T-cell (primary cell): Measurements from ENCODE around the gene SUN5. TPM values are rescaled to one million over a fixed set of nuclear protein-coding genes. Genes with fewer than 3 reads are reported as not detected.
A peak's percentile ranks its signal among the peaks of the same experiment; 100 is the strongest.
"Not testable (repeated sequence)": the region's sequence is repeated elsewhere in the genome, so short reads cannot be mapped to it uniquely, and the experiment has no call there.

Experiments used
- ATAC-seq, 4 experiments: fragments of 200-7000 bp in 3 of 4; fragments of 150-1000 bp in 1 of 4; cut with Tn5 transposase; replicated peaks in 1 of 4; 1 replicate in 3 of 4; 2 replicates in 1 of 4; pipeline ENCODE4 v1.10.0; 2021; ENCODE audit warnings: moderate library complexity in 3 of 4, mild to moderate bottlenecking in 2 of 4, moderate number of reproducible peaks in 1 of 4
- CTCF ChIA-PET, 2 donors: fragments of 300-600 bp; sonication (Branson Sonifier 250); formaldehyde crosslinking; loops; one replicate each; lab custom pipeline; 2022; ENCODE audit warnings: antibody characterized with exemption in 2 of 2; lab: Charles Lee
- POLR2A ChIA-PET, 2 donors: fragments of 300-600 bp; sonication (Branson Sonifier 250); formaldehyde crosslinking; loops; one replicate each; lab custom pipeline; 2022; ENCODE audit warnings: antibody characterized with exemption in 2 of 2; lab: Charles Lee
- DNase-seq, 35 experiments: peaks; one replicate each; pipeline versions ENCODE4 v3.0.0 to v3.0.0-alpha.2; 2013 to 2023
- H3K27ac ChIP-seq: one replicate; pipeline ENCODE4 v1.5.1; 2013; ENCODE audit warnings: low read length
- H3K27me3 ChIP-seq, 2 experiments: replicated peaks in 1 of 2; 1 replicate in 1 of 2; 2 replicates in 1 of 2; pipeline versions ENCODE4 v1.6.1 to v1.7.0; 2013; ENCODE audit warnings: low read length in 1 of 2, mixed read lengths in 1 of 2; ENCODE audit not compliant: control insufficient read depth in 2 of 2, insufficient read depth in 2 of 2; ENCODE audit errors: extremely low read depth in 1 of 2
- H3K36me3 ChIP-seq, 2 donors: 1 replicate in 1 of 2; 2 replicates in 1 of 2; pipeline versions ENCODE4 v1.6.1 to v1.7.0; 2013; ENCODE audit warnings: low read length in 1 of 2; ENCODE audit not compliant: control insufficient read depth in 2 of 2, insufficient read depth in 1 of 2; ENCODE audit errors: extremely low read depth in 1 of 2
- H3K4me1 ChIP-seq, 2 experiments: 1 replicate in 1 of 2; 2 replicates in 1 of 2; pipeline versions ENCODE4 v1.6.1 to v1.7.0; 2013; ENCODE audit warnings: low read length in 2 of 2, mixed read lengths in 1 of 2; ENCODE audit not compliant: insufficient read depth in 2 of 2, control insufficient read depth in 1 of 2; ENCODE audit errors: extremely low read depth in 1 of 2
- H3K4me3 ChIP-seq, 2 donors: 1 replicate in 1 of 2; 2 replicates in 1 of 2; pipeline versions ENCODE4 v1.5.1 to v1.7.0; 2013; ENCODE audit warnings: mild to moderate bottlenecking in 2 of 2, low read length in 1 of 2, moderate library complexity in 1 of 2; ENCODE audit not compliant: control insufficient read depth in 1 of 2; ENCODE audit errors: extremely low read depth in 1 of 2
- H3K9me3 ChIP-seq: 2 replicates; pipeline ENCODE4 v1.7.0; 2013
- H3K27ac Mint-ChIP-seq, 2 donors: one replicate each; pipeline ENCODE4 v1.8.0; 2020 to 2021; ENCODE audit warnings: mild to moderate bottlenecking in 2 of 2, mixed read lengths in 2 of 2
- H3K27me3 Mint-ChIP-seq, 2 donors: one replicate each; pipeline ENCODE4 v1.8.0; 2021 to 2022; ENCODE audit warnings: mixed read lengths in 2 of 2
- H3K36me3 Mint-ChIP-seq: one replicate; pipeline ENCODE4 v1.8.0; 2021; ENCODE audit warnings: mixed read lengths
- H3K4me1 Mint-ChIP-seq, 3 donors: one replicate each; pipeline ENCODE4 v1.8.0; 2020 to 2022; ENCODE audit warnings: mixed read lengths in 3 of 3, mild to moderate bottlenecking in 1 of 3
- H3K4me3 Mint-ChIP-seq, 3 donors: one replicate each; pipeline ENCODE4 v1.8.0; 2020 to 2022; ENCODE audit warnings: mild to moderate bottlenecking in 3 of 3, mixed read lengths in 3 of 3, moderate library complexity in 3 of 3
- H3K9me3 Mint-ChIP-seq, 3 donors: one replicate each; pipeline ENCODE4 v1.8.0; 2020 to 2022; ENCODE audit warnings: mixed read lengths in 3 of 3
- WGBS: methylation state at CpG from one replicate; pipeline ENCODE4 v1.1.5; 2013; ENCODE audit warnings: missing lambda C conversion rate; ENCODE audit not compliant: insufficient coverage; 5-methylcytosine and 5-hydroxymethylcytosine counted together
- total RNA-seq, 35 experiments: library from RNA in 6 of 35; stranded (reverse) in 6 of 35; fragments of 120-200 nt in 1 of 35; gene quantifications; one replicate each; pipeline versions ENCODE4 v1.2.1 to v1.2.4 and lab custom pipeline; 2013 to 2026

The SUN5 gene
- total RNA-seq, 5 donors from 2014 or later (not counting 1 experiment from before 2014, with no cell fraction given): not detected

GRCh38 chr20:32963176-32963575 is 41.1 kb downstream of the SUN5 start:
- H3K9me3 ChIP-seq: no peaks in the 10 kb centered on the region
- Mint-ChIP-seq H3K4me3 (peak overlapping the region in 1 of 3 donors; percentile 43), H3K27ac (peak overlapping the region in 1 of 2 donors; percentile 55), H3K4me1 (peaks cover 35 to 76% (median 72%) of the 10 kb centered on the region in 3 donors), H3K27me3 (no peaks in the 10 kb centered on the region), H3K36me3 (no peaks in the 10 kb centered on the region), H3K9me3 (peaks cover 0 to 2% (median 0%) of the 10 kb centered on the region in 3 donors)
- POLR2A ChIA-PET: interaction anchor here in 1 of 2 donors (0.8 kb wide), 1 partner anchor 11 kb away, joined by 4 read pairs; no protein-coding TSS in a partner anchor
- WGBS: 67% methylated on average over 2 of the region's 5 CpGs
- ATAC-seq: no peak
- no peaks in the 10 kb centered on the region for H3K36me3 ChIP-seq
- H3K27ac ChIP-seq: no peak overlapping the region
- H3K4me3 ChIP-seq: no peak overlapping the region
- H3K27me3 ChIP-seq: no peaks in the 10 kb centered on the region
- CTCF ChIA-PET: no interaction called here
- peaks cover 45 to 61% of the 10 kb centered on the region in 2 experiments for H3K4me1 ChIP-seq
- peak in 2 of 35 experiments; percentile 3 to 9 for DNase-seq

- H3K27me3 Mint-ChIP-seq, H3K9me3 ChIP-seq, H3K4me3 Mint-ChIP-seq, CTCF ChIA-PET, H3K9me3 Mint-ChIP-seq, DNase-seq, H3K36me3 Mint-ChIP-seq, H3K36me3 ChIP-seq, H3K4me3 ChIP-seq, H3K27me3 ChIP-seq, H3K27ac ChIP-seq, ATAC-seq: not testable (repeated sequence)
- 95% methylated on average over 9 of the region's 11 CpGs for WGBS
- peak overlapping the region in 1 of 2 donors; percentile 55 for H3K27ac Mint-ChIP-seq
- peaks cover 40 to 55% of the 10 kb centered on the region in 2 experiments for H3K4me1 ChIP-seq
- peaks cover 35 to 71% (median 66%) of the 10 kb centered on the region in 3 donors for H3K4me1 Mint-ChIP-seq
- POLR2A ChIA-PET: interaction anchor here in 1 of 2 donors (0.8 kb wide), 1 partner anchor 11 kb away, joined by 4 read pairs; no protein-coding TSS in a partner anchor
Measured at GRCh38 chr20:32962646-32963045, 41.6 kb downstream of the SUN5 start.

GRCh38 chr20:32962053-32962452 is 42.2 kb downstream of the SUN5 start:
- no peak overlapping the region for H3K4me3 ChIP-seq
- no peaks in the 10 kb centered on the region for H3K27me3 Mint-ChIP-seq
- H3K36me3 Mint-ChIP-seq: peaks cover 3% of the 10 kb centered on the region
- H3K36me3 ChIP-seq: no peaks in the 10 kb centered on the region
- ChIA-PET CTCF (no interaction called here), POLR2A (no interaction called here)
- 83% methylated on average over 2 of the region's 5 CpGs for WGBS
- ATAC-seq: no peak
- H3K4me1 Mint-ChIP-seq: peaks cover 35 to 65% (median 60%) of the 10 kb centered on the region in 3 donors
- H3K4me1 ChIP-seq: peaks cover 34 to 49% of the 10 kb centered on the region in 2 experiments
- no peak overlapping the region for H3K27ac ChIP-seq
- peak overlapping the region in 1 of 2 donors; percentile 75 for H3K27ac Mint-ChIP-seq
- H3K4me3 Mint-ChIP-seq: no peak overlapping the region
- H3K9me3 Mint-ChIP-seq: peaks cover 3 to 12% (median 5%) of the 10 kb centered on the region in 3 donors
- H3K27me3 ChIP-seq: no peaks in the 10 kb centered on the region
- no peaks in the 10 kb centered on the region for H3K9me3 ChIP-seq
- DNase-seq: no peak

GRCh38 chr20:32960849-32961731 is 43.1 kb downstream of the SUN5 start:
- Histone ChIP-seq H3K4me3 (no peak overlapping the region), H3K4me1 (peaks cover 25 to 40% of the 10 kb centered on the region in 2 experiments), H3K27me3 (no peaks in the 10 kb centered on the region), H3K27ac (no peak overlapping the region), H3K9me3 (no peaks in the 10 kb centered on the region), H3K36me3 (no peaks in the 10 kb centered on the region)
- ChIA-PET CTCF (interaction anchor here in 1 of 2 donors (0.6 kb wide), 1 partner anchor 1133 kb away, joined by 13 read pairs; no protein-coding TSS in a partner anchor), POLR2A (interaction anchor here in 1 of 2 donors (0.5 kb wide), 1 partner anchor 418 kb away, joined by 3 read pairs; no protein-coding TSS in a partner anchor)
- Mint-ChIP-seq H3K4me3 (no peak overlapping the region), H3K4me1 (peaks cover 35 to 56% (median 51%) of the 10 kb centered on the region in 3 donors), H3K27me3 (no peaks in the 10 kb centered on the region), H3K27ac (peak overlapping the region; percentile 45 to 75), H3K9me3 (peaks cover 6 to 18% (median 8%) of the 10 kb centered on the region in 3 donors), H3K36me3 (peaks cover 6% of the 10 kb centered on the region)
- DNase-seq (peak in 1 of 35 experiments; percentile 4), ATAC-seq (no peak)
- WGBS: 90% methylated on average over 23 of the region's 28 CpGs

GRCh38 chr20:32960222-32960518 is 44.1 kb downstream of the SUN5 start:
- H3K4me3 Mint-ChIP-seq: no peak overlapping the region
- H3K36me3 ChIP-seq: no peaks in the 10 kb centered on the region
- H3K36me3 Mint-ChIP-seq: peaks cover 6% of the 10 kb centered on the region
- peaks cover 35 to 46% (median 42%) of the 10 kb centered on the region in 3 donors for H3K4me1 Mint-ChIP-seq
- no peak overlapping the region for H3K27ac ChIP-seq
- no peaks in the 10 kb centered on the region for H3K27me3 Mint-ChIP-seq
- DNase-seq (no peak), ATAC-seq (no peak)
- H3K27ac Mint-ChIP-seq: no peak overlapping the region
- peaks cover 16 to 31% of the 10 kb centered on the region in 2 experiments for H3K4me1 ChIP-seq
- POLR2A ChIA-PET: no interaction called here
- H3K9me3 Mint-ChIP-seq: peaks cover 8 to 18% (median 9%) of the 10 kb centered on the region in 3 donors
- CTCF ChIA-PET: no interaction called here
- no peaks in the 10 kb centered on the region for H3K27me3 ChIP-seq
- H3K4me3 ChIP-seq: no peak overlapping the region
- H3K9me3 ChIP-seq: no peaks in the 10 kb centered on the region

- no peak overlapping the region for H3K27ac ChIP-seq
- H3K4me3 ChIP-seq: no peak overlapping the region
- ATAC-seq: no peak
- H3K36me3 Mint-ChIP-seq: peaks cover 6% of the 10 kb centered on the region
- POLR2A ChIA-PET: no interaction called here
- peaks cover 8 to 18% (median 9%) of the 10 kb centered on the region in 3 donors for H3K9me3 Mint-ChIP-seq
- H3K4me1 Mint-ChIP-seq: peaks cover 33 to 40% (median 38%) of the 10 kb centered on the region in 3 donors
- peaks cover 13 to 25% of the 10 kb centered on the region in 2 experiments for H3K4me1 ChIP-seq
- no peaks in the 10 kb centered on the region for H3K36me3 ChIP-seq
- no peak for DNase-seq
- CTCF ChIA-PET: no interaction called here
- no peak overlapping the region for H3K4me3 Mint-ChIP-seq
- WGBS: 94% methylated on average over 12 of the region's 14 CpGs
- no peaks in the 10 kb centered on the region for H3K9me3 ChIP-seq
- no peaks in the 10 kb centered on the region for H3K27me3 Mint-ChIP-seq
- H3K27ac Mint-ChIP-seq: peak overlapping the region in 1 of 2 donors; percentile 13
- no peaks in the 10 kb centered on the region for H3K27me3 ChIP-seq
Measured at GRCh38 chr20:32959351-32960221, 44.6 kb downstream of the SUN5 start.
